Hepatocyte (in vitro differentiated cells): Measurements from ENCODE around the gene GFRAL.

Source experiments
- CTCF ChIP-seq: fragments of 200-600 bp; sonication (generic); IDR thresholded peaks from 2 replicates; pipeline ENCODE4 v1.5.1; 2016; ENCODE audit warnings: antibody characterized with exemption, mild to moderate bottlenecking; ENCODE audit not compliant: poor library complexity
- EZH2 ChIP-seq: fragments of 200-600 bp; sonication (generic); IDR thresholded peaks from 2 replicates; pipeline ENCODE4 v1.6.1; 2016; ENCODE audit warnings: antibody characterized with exemption, mild to moderate bottlenecking, borderline replicate concordance
- EZH2phosphoT487 ChIP-seq: fragments of 200-600 bp; sonication (generic); IDR thresholded peaks from one replicate; pipeline ENCODE4 v1.6.1; 2018; ENCODE audit warnings: antibody characterized with exemption, mild to moderate bottlenecking, low read depth, moderate library complexity; ENCODE audit not compliant: unreplicated experiment, severe bottlenecking

- TF ChIP-seq CTCF (no peak), EZH2 (no peak), EZH2phosphoT487 (no peak)
Measured at GRCh38 chr6:55450005-55450404, 122.7 kb downstream of the GFRAL start.
